Natural killer cell (primary cell): ENCODE results near the gene NEUROD6. TPM values are rescaled to one million over a fixed set of nuclear protein-coding genes. Genes with fewer than 3 reads are reported as not detected.

Experiments
- ATAC-seq, 3 donors: fragments of 150-1000 bp in 2 of 3; fragments of 200-7000 bp in 1 of 3; cut with Tn5 transposase; 1 replicate in 1 of 3; 2 replicates in 2 of 3; pipeline ENCODE4 v1.10.0; 2021; ENCODE audit warnings: mild to moderate bottlenecking in 2 of 3, moderate library complexity in 2 of 3
- DNase-seq, 2 donors: peaks; one replicate each; pipeline versions ENCODE4 v3.0.0 to v3.0.0-alpha.2; 2013 to 2021; ENCODE audit warnings: mixed read lengths in 1 of 2
- H3K27ac ChIP-seq: one replicate; pipeline ENCODE4 v1.5.1; 2013; ENCODE audit warnings: mild to moderate bottlenecking, low read length
- H3K27me3 ChIP-seq: one replicate; pipeline ENCODE4 v1.6.1; 2013; ENCODE audit warnings: low read length; ENCODE audit not compliant: control insufficient read depth, insufficient read depth
- H3K36me3 ChIP-seq: one replicate; pipeline ENCODE4 v1.6.1; 2013; ENCODE audit warnings: low read length; ENCODE audit not compliant: control insufficient read depth, insufficient read depth
- H3K4me1 ChIP-seq: one replicate; pipeline ENCODE4 v1.6.1; 2013; ENCODE audit warnings: low read length; ENCODE audit not compliant: control insufficient read depth, insufficient read depth
- H3K4me3 ChIP-seq: one replicate; pipeline ENCODE4 v1.5.1; 2013; ENCODE audit warnings: low read length
- H3K9me3 ChIP-seq: one replicate; pipeline ENCODE4 v1.6.1; 2013; ENCODE audit warnings: low read length; ENCODE audit not compliant: control insufficient read depth, insufficient read depth
- H3K27ac Mint-ChIP-seq, 2 donors: one replicate each; pipeline ENCODE4 v1.8.0; 2022; ENCODE audit warnings: mild to moderate bottlenecking in 2 of 2, mixed read lengths in 2 of 2, moderate library complexity in 1 of 2
- H3K27me3 Mint-ChIP-seq, 2 donors: one replicate each; pipeline ENCODE4 v1.8.0; 2022; ENCODE audit warnings: low read depth in 2 of 2, mixed read lengths in 2 of 2
- H3K36me3 Mint-ChIP-seq: one replicate; pipeline ENCODE4 v1.8.0; 2022; ENCODE audit warnings: mixed read lengths
- H3K4me1 Mint-ChIP-seq, 2 donors: one replicate each; pipeline ENCODE4 v1.8.0; 2022; ENCODE audit warnings: mixed read lengths in 2 of 2
- H3K4me3 Mint-ChIP-seq: one replicate; pipeline ENCODE4 v1.8.0; 2022; ENCODE audit warnings: mild to moderate bottlenecking, moderate library complexity, mixed read lengths
- H3K9me3 Mint-ChIP-seq, 2 donors: one replicate each; pipeline ENCODE4 v1.8.0; 2022; ENCODE audit warnings: mixed read lengths in 2 of 2
- CTCF ChIP-seq: fragments of 200-600 bp; IDR thresholded peaks from one replicate; pipeline ENCODE4 v1.8.0; 2022; ENCODE audit warnings: antibody characterized with exemption
- WGBS: methylation state at CpG from one replicate; pipeline ENCODE4 v1.1.7; 2013; ENCODE audit warnings: missing lambda C conversion rate; ENCODE audit not compliant: insufficient coverage; 5-methylcytosine and 5-hydroxymethylcytosine counted together
- intact Hi-C: fragments of 100-400 bp; cut with micrococcal nuclease; formaldehyde crosslinking; loops from one replicate; pipeline ENCODE4 v1.14.2; 2022
- total RNA-seq, 4 donors: library from RNA; stranded (reverse); fragments of 120-200 nt in 1 of 4; gene quantifications; one replicate each; pipeline versions ENCODE4 v1.2.3 to v1.2.4, GENCODE V29; 2013 to 2022

NEUROD6 gene
- total RNA-seq, 3 donors from 2014 or later (not counting 1 experiment from before 2014, with no cell fraction given): not detected

DNA sequence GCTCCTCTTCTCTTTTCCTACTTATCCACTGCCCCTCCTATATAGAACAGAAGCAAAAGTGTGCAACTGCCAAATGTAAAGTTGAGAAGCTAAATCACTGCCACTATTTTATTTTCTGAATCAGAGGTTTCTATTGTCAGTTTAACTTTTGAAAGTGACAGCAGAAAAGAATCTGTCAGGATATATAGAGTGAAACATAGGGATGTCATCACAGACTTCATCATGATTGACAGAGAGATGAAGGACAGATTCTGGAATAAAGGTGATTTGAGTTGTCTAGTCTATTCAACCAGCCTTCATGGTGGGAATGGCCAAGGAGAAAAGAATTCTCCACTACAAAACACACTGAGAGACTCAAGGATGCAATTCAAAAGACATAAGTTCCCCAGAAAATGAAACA, 19.9 kb downstream of the NEUROD6 start:
- Histone ChIP-seq H3K4me3 (no peak overlapping the region), H3K27me3 (no peaks in the 10 kb centered on the region), H3K27ac (no peak overlapping the region), H3K9me3 (no peaks in the 10 kb centered on the region), H3K4me1 (no peaks in the 10 kb centered on the region), H3K36me3 (no peaks in the 10 kb centered on the region)
- Mint-ChIP-seq H3K36me3 (no peaks in the 10 kb centered on the region), H3K27me3 (no peaks in the 10 kb centered on the region), H3K4me3 (no peak overlapping the region), H3K4me1 (no peaks in the 10 kb centered on the region), H3K9me3 (peaks cover 2 to 3% of the 10 kb centered on the region in 2 donors), H3K27ac (no peak overlapping the region)
- DNase-seq (no peak), ATAC-seq (no peak)
- no peak for TF ChIP-seq CTCF
- intact Hi-C loops: no loop called here

DNA sequence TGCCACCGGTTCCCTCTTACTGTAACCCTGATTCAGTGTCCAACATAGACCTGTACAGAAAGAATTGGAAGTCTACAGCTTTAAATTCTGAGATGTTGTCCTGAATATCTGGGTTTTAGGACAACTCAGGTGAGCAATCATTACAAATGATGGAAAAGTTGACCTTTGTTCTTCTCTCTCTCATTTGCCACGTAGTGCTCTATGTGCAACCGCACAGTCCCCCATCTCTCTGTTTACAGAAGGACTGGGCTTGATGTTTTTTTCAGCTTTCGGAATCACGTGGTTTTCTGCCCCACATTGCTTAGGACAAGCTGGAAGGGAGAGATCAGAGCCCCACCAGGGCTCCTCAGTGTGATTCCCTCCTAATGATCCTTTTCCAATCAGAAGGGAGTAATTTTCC, 22.2 kb downstream of the NEUROD6 start:
- H3K4me1 ChIP-seq: no peaks in the 10 kb centered on the region
- H3K4me3 ChIP-seq: no peak overlapping the region
- TF ChIP-seq CTCF: no peak
- H3K9me3 Mint-ChIP-seq: no peaks in the 10 kb centered on the region
- no peaks in the 10 kb centered on the region for H3K9me3 ChIP-seq
- 78% methylated on average over 5 of the region's 5 CpGs for WGBS
- no peak overlapping the region for H3K4me3 Mint-ChIP-seq
- DNase-seq (no peak), ATAC-seq (no peak)
- no peaks in the 10 kb centered on the region for H3K27me3 ChIP-seq
- no peaks in the 10 kb centered on the region for H3K36me3 Mint-ChIP-seq
- H3K27ac Mint-ChIP-seq: no peak overlapping the region
- intact Hi-C loops: no loop called here
- no peak overlapping the region for H3K27ac ChIP-seq
- no peaks in the 10 kb centered on the region for H3K27me3 Mint-ChIP-seq
- H3K36me3 ChIP-seq: no peaks in the 10 kb centered on the region
- H3K4me1 Mint-ChIP-seq: no peaks in the 10 kb centered on the region

GRCh38 chr7:31316876-31317275, 23.6 kb downstream of the NEUROD6 start:
- Mint-ChIP-seq H3K36me3 (no peaks in the 10 kb centered on the region), H3K9me3 (no peaks in the 10 kb centered on the region), H3K4me3 (no peak overlapping the region), H3K27me3 (no peaks in the 10 kb centered on the region), H3K27ac (no peak overlapping the region), H3K4me1 (no peaks in the 10 kb centered on the region)
- no peak overlapping the region for H3K4me3 ChIP-seq
- H3K36me3 ChIP-seq: no peaks in the 10 kb centered on the region
- intact Hi-C loops: no loop called here
- ATAC-seq (no peak), DNase-seq (no peak)
- TF ChIP-seq CTCF: no peak
- H3K9me3 ChIP-seq: no peaks in the 10 kb centered on the region
- H3K27me3 ChIP-seq: no peaks in the 10 kb centered on the region
- no peaks in the 10 kb centered on the region for H3K4me1 ChIP-seq
- H3K27ac ChIP-seq: no peak overlapping the region
- 50% methylated on average over 1 of the region's 2 CpGs for WGBS

- Mint-ChIP-seq H3K4me3 (no peak overlapping the region), H3K27ac (no peak overlapping the region), H3K36me3 (no peaks in the 10 kb centered on the region), H3K27me3 (no peaks in the 10 kb centered on the region), H3K9me3 (no peaks in the 10 kb centered on the region), H3K4me1 (no peaks in the 10 kb centered on the region)
- no peak for TF ChIP-seq CTCF
- ATAC-seq (no peak), DNase-seq (no peak)
- intact Hi-C loops: no loop called here
- H3K4me1 ChIP-seq: no peaks in the 10 kb centered on the region
- no peaks in the 10 kb centered on the region for H3K27me3 ChIP-seq
- WGBS: no CpG with 5 or more reads among the region's 1 CpG
- H3K27ac ChIP-seq: no peak overlapping the region
- H3K36me3 ChIP-seq: no peaks in the 10 kb centered on the region
- H3K4me3 ChIP-seq: no peak overlapping the region
- H3K9me3 ChIP-seq: no peaks in the 10 kb centered on the region
Observed at GRCh38 chr7:31315758-31316157, 24.8 kb downstream of the NEUROD6 start.
